ENCODE measurements around the gene ADK. TPM values are rescaled to one million over a fixed set of nuclear protein-coding genes. Genes with fewer than 3 reads are reported as not detected.

ADK gene
- total RNA-seq, 4 donors from 2014 or later = 15.3 to 23.3 (median 20.8) TPM

DNA sequence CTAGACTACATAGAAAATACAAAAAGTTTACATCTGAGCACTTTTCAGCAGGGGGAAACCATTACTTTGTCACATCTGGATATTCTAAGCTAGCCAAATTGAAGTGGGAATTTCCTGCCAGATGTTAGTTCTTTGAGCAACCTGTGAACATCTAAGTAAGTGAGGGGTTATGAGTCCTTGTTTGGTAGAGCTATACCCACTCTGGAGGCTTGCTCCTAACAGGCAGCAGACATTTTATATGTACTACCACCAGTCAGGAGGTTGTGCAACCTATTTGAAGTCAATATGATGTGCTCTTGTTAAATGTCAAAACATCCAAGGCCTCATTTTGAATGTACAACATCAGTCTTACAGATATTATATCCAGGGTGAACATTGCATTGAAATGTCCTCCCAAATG, 532.0 kb downstream of the ADK start:
- TF ChIP-seq EP300 (IDR thresholded peaks at IDR 0.05) (no peak), POLR2A (IDR thresholded peaks at IDR 0.05) (no peak), POLR2AphosphoS5 (IDR thresholded peaks at IDR 0.05) (no peak)
- TF ChIP-seq, protein P1, sequence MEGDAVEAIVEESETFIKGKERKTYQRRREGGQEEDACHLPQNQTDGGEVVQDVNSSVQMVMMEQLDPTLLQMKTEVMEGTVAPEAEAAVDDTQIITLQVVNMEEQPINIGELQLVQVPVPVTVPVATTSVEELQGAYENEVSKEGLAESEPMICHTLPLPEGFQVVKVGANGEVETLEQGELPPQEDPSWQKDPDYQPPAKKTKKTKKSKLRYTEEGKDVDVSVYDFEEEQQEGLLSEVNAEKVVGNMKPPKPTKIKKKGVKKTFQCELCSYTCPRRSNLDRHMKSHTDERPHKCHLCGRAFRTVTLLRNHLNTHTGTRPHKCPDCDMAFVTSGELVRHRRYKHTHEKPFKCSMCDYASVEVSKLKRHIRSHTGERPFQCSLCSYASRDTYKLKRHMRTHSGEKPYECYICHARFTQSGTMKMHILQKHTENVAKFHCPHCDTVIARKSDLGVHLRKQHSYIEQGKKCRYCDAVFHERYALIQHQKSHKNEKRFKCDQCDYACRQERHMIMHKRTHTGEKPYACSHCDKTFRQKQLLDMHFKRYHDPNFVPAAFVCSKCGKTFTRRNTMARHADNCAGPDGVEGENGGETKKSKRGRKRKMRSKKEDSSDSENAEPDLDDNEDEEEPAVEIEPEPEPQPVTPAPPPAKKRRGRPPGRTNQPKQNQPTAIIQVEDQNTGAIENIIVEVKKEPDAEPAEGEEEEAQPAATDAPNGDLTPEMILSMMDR (IDR thresholded peaks at IDR 0.05) = no peak
- no peak overlapping the region for H3K4me3 ChIP-seq
- H3K36me3 ChIP-seq = peaks cover 0 to 6% of the 10 kb centered on the region in 2 donors
- H3K9me3 ChIP-seq = no peaks in the 10 kb centered on the region
- no peak overlapping the region for H3K27ac ChIP-seq
- H3K27me3 ChIP-seq = no peaks in the 10 kb centered on the region
- no peaks in the 10 kb centered on the region for H3K4me1 ChIP-seq
- ATAC-seq = no peak

DNA sequence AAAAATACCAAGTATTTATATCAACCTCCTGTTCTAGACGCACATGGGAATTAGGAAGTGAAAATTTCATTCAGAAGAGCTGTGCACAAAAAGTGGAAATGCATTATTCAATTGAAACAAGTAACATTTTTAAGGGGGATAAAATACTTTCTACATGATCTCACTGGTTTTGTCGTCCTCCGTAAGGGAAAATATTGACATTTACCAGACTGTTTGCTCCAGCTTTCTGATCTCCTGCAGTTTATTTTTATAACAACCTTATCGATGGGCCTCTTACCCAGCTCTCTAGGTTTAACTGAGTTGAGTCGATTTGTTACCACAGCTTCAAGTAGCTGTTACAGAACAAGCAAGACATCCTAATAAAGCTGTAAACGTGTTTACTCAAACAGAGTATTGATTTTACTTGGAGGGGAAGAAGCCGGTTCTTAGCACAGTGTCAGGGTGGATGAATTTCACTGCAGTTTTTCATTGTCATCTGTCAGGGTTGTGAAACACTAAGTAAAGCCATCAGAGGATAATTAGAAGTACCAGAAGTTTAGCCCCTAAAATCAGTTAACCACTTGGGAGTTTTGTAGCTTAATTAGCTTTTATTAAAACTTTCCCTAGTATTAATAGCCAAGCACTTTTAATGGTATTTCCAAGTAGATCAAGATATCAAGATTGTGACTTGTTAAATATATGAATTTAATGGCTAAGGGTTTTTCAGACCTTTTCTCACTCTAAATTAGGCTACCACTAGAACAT, 532.8 kb downstream of the ADK start:
- Histone ChIP-seq H3K27ac (no peak overlapping the region), H3K27me3 (no peaks in the 10 kb centered on the region), H3K36me3 (peaks cover 0 to 6% of the 10 kb centered on the region in 2 donors), H3K4me1 (no peaks in the 10 kb centered on the region), H3K9me3 (no peaks in the 10 kb centered on the region), H3K4me3 (no peak overlapping the region)
- WGBS, 2 donors (ENCODE audit: low coverage in 1 of 2) = 30 to 44% methylated on average over 7 of the region's 7 CpGs
- TF ChIP-seq POLR2A (IDR thresholded peaks at IDR 0.05) (no peak), POLR2AphosphoS5 (IDR thresholded peaks at IDR 0.05) (no peak), EP300 (IDR thresholded peaks at IDR 0.05) (no peak)
- TF ChIP-seq, protein P1 (IDR thresholded peaks at IDR 0.05) = no peak
- no peak for ATAC-seq

DNA sequence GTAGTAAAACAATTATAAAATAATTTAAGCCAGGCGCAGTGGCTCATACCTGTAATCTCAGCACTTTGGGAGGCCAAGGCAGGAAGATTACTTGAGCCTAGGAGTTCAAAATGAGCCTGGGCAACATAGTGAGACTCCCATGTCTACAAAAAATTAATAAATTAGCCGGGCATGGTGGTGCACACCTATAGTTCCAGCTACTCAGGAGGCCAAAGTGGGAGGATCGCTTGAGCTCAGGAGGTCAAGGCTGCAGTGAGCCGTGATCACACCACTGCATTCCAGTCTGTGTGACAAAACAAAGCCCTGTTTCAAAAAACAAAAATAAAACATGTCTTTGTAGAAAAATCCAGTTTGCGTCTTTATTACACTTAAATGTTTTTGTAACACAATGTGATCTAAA, 533.4 kb downstream of the ADK start:
- H3K36me3 ChIP-seq = peaks cover 0 to 6% of the 10 kb centered on the region in 2 donors
- no peak for TF ChIP-seq POLR2A (IDR thresholded peaks at IDR 0.05)
- no peak for TF ChIP-seq EP300 (IDR thresholded peaks at IDR 0.05)
- TF ChIP-seq, protein P1 (IDR thresholded peaks at IDR 0.05) = no peak
- no peak for TF ChIP-seq POLR2AphosphoS5 (IDR thresholded peaks at IDR 0.05)
- no peak overlapping the region for H3K27ac ChIP-seq
- no peak overlapping the region for H3K4me3 ChIP-seq
- no peaks in the 10 kb centered on the region for H3K4me1 ChIP-seq
- H3K27me3 ChIP-seq = no peaks in the 10 kb centered on the region
- WGBS, 2 donors (ENCODE audit: low coverage in 1 of 2) = 72 to 79% methylated on average over 5 of the region's 5 CpGs
- no peak for ATAC-seq
- no peaks in the 10 kb centered on the region for H3K9me3 ChIP-seq

DNA sequence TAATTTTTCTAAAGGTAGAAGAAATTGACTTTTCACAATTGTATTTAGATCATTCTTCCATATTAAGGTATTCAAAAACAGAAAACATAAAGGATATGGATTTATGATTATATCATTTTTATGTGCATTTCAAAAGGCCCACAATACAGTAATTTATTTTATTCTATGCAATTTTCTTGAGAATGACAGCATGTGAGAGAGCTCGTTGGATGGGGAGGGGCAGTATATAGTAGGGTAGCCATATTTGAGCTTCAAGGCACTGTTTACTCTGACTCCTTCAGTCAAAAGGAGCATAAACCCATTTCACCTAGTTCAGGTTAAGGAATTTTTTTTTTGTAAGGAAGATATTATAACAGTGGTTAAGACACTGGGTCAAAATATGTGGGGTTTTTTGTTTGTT, 534.5 kb downstream of the ADK start:
- ATAC-seq = no peak
- no peaks in the 10 kb centered on the region for H3K4me1 ChIP-seq
- H3K4me3 ChIP-seq = no peak overlapping the region
- TF ChIP-seq, protein P1 (IDR thresholded peaks at IDR 0.05) = no peak
- no peak for TF ChIP-seq POLR2AphosphoS5 (IDR thresholded peaks at IDR 0.05)
- no peak for TF ChIP-seq EP300 (IDR thresholded peaks at IDR 0.05)
- no peak for TF ChIP-seq POLR2A (IDR thresholded peaks at IDR 0.05)
- no peaks in the 10 kb centered on the region for H3K27me3 ChIP-seq
- no peak overlapping the region for H3K27ac ChIP-seq
- peaks cover 0 to 6% of the 10 kb centered on the region in 2 donors for H3K36me3 ChIP-seq
- H3K9me3 ChIP-seq = no peaks in the 10 kb centered on the region
- 91 to 100% methylated on average over 1 of the region's 1 CpG for WGBS, 2 donors (ENCODE audit: low coverage in 1 of 2)

DNA sequence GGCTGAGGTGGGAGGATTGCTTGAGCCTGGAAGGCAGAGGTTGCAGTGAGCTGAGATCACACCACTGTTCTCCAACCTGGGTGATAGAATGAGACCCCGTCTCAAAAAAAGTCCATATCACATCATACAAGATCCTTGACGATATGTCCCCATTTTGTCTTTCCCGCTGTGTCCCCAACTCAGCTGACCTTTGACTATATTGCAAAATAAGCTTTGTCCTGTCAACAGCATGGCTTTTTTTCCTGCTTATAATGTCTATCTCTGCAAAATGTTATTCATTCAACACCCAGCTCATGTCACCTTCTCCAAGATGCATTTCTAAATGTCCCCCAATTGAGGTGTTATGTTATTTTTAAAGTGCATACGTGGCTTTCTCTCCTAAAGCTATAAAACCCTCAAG, 539.4 kb downstream of the ADK start:
- no peak overlapping the region for H3K4me3 ChIP-seq
- 93 to 98% methylated on average over 4 of the region's 4 CpGs for WGBS, 2 donors (ENCODE audit: low coverage in 1 of 2)
- TF ChIP-seq POLR2A (IDR thresholded peaks at IDR 0.05) (no peak), POLR2AphosphoS5 (IDR thresholded peaks at IDR 0.05) (no peak), EP300 (IDR thresholded peaks at IDR 0.05) (no peak)
- TF ChIP-seq, protein P1 (IDR thresholded peaks at IDR 0.05) = no peak

More for the DNA sequence above, 539.4 kb downstream of the ADK start:
- Histone ChIP-seq H3K4me1 (no peaks in the 10 kb centered on the region), H3K27me3 (no peaks in the 10 kb centered on the region), H3K27ac (no peak overlapping the region), H3K36me3 (peaks cover 0 to 6% of the 10 kb centered on the region in 2 donors), H3K9me3 (no peaks in the 10 kb centered on the region)
- no peak for ATAC-seq

Data from gastroesophageal sphincter (tissue), 4 donors.